Posterior cingulate gyrus (tissue), 11 donors: ENCODE data around the gene INAFM2.

Experiments used
- DNase-seq, 10 donors: peaks; one replicate each; pipeline versions ENCODE4 v3.0.0 to v3.0.0-alpha.2; 2020 to 2021; ENCODE audit warnings: mixed read lengths in 3 of 10
- intact Hi-C: fragments of 100-400 bp; cut with DNase I; formaldehyde crosslinking; loops from one replicate; pipeline ENCODE4 v1.15.1; 2023

The INAFM2 gene

DNA sequence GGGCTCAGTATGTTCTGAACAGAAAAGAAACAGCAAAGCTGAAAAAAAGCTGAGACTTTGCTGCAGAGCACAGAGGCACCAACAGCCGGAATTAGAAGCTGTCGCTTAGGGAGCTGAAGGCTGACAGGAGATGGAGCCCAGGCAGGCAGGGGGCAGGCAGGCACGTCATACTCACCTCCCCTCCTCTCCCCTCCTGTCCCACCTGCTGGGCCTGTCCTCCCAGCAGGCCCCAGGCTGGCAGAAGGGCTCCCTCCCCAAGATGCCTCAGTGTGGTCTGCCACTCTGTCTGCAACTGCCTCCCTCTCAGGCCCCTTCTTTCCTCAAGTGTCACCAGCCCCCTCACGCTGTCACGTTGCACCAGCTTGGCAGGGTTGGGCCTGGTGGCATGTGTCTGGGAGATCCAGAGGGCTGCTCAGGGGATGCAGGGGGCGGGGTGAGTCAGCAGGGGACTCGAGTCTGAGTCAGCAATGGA, 37.4 kb upstream of the INAFM2 start:
- DNase-seq: peak in 1 of 10 donors; percentile 80
- intact Hi-C loops: no loop called here

- DNase-seq: no peak
- intact Hi-C loops: no loop called here
These were observed 36.7 kb upstream of the INAFM2 start for GRCh38 chr15:40286794-40287193.

GRCh38 chr15:40287505-40287904, 36.0 kb upstream of the INAFM2 start:
- no peak for DNase-seq
- intact Hi-C loops: no loop called here

DNA sequence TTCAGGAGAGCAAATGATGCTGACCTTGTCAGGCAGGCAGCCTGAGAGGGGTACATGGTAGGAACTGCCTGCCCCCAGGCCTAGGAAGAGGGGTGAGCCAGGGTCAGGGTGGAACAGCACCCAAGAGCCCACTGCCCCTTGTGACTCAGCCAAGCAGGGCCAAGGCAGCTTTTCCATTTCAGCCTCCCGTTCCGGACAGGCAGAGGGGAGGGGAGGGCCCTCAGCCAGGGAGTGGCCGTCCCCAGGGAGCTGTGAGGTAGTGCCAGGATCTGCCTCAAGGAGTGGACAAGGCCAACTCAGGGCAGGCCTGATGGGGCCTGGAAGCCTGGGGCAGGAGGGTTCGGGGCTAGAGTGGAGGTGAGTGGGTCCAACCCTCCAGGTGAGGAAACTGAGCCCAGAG, 35.5 kb upstream of the INAFM2 start:
- DNase-seq: peak in 1 of 10 donors; percentile 33
- intact Hi-C loops: no loop called here

DNA sequence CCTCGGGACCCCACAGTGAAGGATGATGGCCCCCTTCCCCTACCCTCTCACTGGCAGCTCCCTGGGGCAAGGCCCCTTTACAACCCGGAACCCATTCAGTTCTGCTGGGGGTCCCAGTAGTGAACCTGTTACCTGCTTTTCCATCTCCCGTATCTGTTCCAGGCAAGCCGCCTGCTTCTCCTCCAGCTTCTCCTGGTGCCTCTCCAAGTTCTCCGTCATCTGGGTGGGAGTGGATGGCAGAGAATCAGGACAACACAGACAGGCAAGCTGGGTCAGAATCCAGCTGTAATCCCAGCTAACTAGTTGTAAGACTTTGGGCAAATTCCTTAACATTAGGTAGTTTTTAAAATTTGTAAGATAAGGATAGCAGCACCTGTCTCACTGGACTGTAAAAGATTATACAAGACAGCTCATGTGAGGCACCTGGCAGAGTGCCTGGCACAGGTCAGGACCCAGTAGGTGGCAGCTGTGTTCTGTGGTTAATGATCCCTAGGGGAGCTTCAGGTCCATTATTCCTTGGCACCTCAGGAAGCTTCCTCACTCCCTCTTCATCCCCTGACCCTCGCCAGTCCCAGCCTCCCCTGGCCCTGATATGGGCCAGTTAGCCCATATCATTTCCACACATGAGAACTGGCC, 34.2 kb upstream of the INAFM2 start:
- intact Hi-C loops: no loop called here
- DNase-seq: peak in 3 of 10 donors; percentile 42 to 78 (median 50)

DNA sequence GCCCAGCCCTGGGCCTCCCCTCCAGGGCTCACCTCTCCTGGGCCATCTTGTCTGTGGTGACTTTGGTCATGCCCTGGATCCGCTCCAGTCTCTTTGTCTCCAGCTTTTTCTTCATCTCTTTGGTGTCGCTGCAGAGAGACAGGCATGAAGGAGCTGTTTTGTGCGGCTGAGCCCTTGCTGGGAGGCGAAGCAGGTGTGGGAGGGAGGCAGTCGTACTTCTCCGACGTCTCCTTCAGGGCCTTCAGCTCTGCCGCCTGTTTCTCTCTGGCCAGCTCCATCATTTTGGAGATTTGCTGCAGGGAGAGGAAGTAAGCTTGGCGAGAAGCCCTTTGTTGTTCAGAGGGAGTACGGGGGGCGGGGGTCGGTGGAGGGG, 33.0 kb upstream of the INAFM2 start:
- intact Hi-C loops: no loop called here
- peak in 1 of 10 donors; percentile 70 for DNase-seq

DNA sequence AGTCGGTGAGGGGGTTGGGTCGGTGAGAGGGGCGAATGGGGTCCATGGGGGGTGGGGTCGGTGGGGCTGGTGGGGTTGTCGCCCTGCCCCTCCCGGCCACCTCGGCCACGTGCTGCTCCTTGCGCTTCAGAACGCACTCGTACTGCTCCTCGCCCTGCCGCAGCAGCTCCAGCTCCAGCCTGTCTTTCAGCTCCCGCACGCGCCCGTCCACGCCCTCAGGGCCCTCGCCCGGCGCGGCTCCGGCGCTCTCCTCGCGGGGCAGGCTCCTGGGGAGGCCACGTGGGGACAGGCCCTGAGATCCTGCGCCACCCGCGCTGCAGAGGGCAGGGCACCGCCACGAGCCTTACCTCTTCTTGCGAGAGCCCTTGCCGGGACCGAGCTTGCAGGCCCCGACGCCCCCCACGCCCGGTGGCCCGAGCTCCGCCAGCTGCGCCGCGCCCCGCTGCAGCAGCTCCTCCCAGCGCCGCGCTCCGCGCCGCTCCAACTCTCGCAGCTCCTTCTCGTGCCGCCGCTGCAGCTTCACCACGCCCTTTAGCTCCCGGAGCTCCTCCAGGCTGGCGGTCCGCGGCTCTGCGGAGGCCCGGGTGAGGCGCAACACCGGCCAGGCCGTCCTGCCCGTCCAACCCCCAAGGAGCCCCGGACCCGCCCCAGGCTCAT, 32.4 kb upstream of the INAFM2 start:
- intact Hi-C loops: no loop called here
- peak in 4 of 10 donors; percentile 42 to 93 (median 64) for DNase-seq

GRCh38 chr15:40292246-40292645, 31.2 kb upstream of the INAFM2 start:
- DNase-seq: peak in 3 of 10 donors; percentile 25 to 53 (median 41)
- intact Hi-C loops: no loop called here

DNA sequence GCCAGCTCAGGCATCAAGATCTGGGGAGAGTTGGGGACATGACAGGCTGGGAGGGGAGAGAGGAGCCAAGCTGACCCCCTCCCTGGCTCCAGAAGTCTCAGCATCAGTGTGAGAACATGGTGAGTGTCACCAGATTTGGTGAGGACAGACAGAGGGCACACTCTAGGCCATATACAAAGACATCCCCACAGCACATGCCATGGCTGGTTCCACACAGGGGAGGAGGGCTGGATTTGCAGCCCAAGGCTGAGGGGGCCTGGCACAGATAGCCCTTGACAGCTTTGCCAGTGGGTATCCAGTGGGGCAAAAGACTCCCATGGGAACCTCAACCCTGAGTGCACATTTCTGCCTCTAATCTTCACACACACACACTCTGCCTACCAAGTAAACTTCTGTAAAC, 30.5 kb upstream of the INAFM2 start:
- intact Hi-C loops: no loop called here

DNA sequence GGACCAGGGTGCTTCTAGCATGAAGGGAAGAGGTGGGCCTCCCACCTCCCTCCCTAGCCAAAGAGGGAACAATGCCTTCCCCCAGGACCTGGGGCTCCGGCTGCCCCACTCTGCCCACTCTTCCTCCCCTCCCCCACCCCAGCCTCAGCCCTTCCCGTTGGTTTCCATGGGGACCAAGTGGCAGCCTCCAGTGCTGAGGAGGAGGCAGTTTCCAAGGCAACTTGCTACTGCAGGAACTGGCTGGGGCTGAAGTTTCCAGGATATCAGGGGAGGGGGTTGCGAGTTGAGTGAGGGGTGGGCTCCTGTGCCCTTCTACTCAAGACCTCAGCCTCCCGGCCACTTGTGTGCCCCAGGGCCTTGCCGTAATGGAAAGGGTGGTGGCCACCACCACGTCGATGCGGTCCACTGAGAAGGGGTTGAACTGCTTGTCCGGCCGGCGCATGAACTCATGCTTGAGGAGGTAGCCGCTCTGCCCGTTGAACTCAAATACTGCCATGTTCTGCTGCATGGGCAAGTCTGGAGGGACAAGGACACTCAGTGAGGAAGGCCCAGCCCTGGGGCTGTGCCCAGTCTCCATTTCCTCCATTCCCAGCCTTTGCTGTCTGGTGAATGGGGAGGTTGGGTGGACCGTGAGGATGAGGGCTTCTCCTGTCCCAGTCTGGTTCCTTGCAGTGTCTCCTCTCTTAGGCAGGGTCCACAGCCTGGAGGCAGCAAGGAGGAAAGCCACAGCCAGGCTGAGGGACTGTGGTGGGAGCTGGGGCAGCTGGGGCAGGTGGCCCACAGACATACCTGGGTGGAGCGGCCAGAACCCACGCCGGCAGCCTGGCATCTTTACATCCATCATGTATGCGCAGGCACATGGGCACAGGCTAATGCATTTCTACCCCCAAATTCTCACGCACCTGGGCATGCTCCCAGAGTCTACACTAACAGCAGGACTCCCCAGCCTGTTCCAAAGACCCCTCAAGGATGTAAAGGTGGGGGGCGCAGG, 29.3 kb upstream of the INAFM2 start:
- intact Hi-C loops: no loop called here
- peak in 6 of 10 donors; percentile 33 to 88 (median 67) for DNase-seq

More for the DNA sequence above, 30.5 kb upstream of the INAFM2 start:
- peak in 2 of 10 donors; percentile 42 for DNase-seq

GRCh38 chr15:40295297-40295696, 28.2 kb upstream of the INAFM2 start:
- intact Hi-C loops: no loop called here
- peak in 2 of 10 donors; percentile 6 to 27 for DNase-seq

DNA sequence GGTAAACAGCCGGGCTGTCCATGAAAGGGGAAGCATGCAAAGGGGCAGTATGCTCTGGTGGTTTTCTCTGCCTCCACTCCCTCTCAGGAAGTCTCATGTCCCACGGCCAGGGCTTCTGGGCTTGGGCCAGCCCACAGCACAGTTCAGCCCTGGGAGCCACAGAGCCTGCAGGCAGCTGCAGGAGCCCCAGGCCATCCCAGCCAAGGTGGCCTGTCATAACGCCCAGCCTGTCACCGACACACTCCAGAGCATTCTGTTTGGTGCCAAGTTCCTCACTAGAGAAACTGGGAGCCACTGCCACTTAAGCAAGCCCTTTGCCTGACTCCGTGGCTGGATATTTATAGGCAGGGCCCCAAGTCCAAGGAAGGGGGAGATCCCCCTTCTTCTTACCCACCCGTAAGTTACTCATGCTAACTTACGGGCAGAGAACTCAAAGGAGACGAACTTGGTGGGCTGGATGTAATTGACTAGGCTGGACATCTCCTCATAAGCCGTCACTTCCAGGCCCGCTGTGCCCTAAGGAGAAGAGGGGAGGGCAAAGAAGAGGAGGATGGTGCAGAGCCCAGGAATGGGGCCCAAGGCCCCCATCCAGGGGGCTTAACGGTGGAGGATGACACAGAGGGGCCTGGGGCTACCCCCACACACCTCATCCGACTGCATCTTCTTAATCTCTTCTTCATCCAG, 27.5 kb upstream of the INAFM2 start:
- peak in 2 of 10 donors; percentile 21 to 75 for DNase-seq
- intact Hi-C loops: no loop called here

- peak in 2 of 10 donors; percentile 35 to 70 for DNase-seq
- intact Hi-C loops: no loop called here
These were observed 26.8 kb upstream of the INAFM2 start for GRCh38 chr15:40296561-40297230.

DNA sequence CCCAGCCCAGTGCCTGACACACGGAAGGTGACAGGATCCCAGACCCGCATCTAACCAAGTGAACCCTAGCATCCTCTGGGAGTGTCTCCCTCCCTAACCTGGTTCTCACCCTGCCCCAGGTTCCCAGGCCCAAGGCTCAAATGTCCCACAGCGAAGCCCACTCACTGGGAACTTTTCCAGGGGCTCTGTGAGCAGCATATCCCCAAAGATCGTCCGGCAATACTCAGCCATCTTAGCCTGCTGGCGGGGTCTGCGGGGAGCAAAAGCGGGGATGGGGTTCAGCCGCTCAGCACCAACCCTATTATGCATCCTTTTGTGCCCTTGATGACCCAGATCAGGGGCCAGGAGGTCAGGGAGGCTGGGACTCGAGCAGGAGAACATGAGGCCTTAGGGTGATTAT, 26.1 kb upstream of the INAFM2 start:
- intact Hi-C loops: no loop called here
- DNase-seq: peak in 1 of 10 donors; percentile 26

GRCh38 chr15:40298216-40298935, 25.1 kb upstream of the INAFM2 start:
- DNase-seq: peak in 2 of 10 donors; percentile 66 to 77

GRCh38 chr15:40300367-40300766, 23.1 kb upstream of the INAFM2 start:
- no peak for DNase-seq
- intact Hi-C loops: no loop called here

More at GRCh38 chr15:40298216-40298935, 25.1 kb upstream of the INAFM2 start:
- intact Hi-C loops: no loop called here

DNA sequence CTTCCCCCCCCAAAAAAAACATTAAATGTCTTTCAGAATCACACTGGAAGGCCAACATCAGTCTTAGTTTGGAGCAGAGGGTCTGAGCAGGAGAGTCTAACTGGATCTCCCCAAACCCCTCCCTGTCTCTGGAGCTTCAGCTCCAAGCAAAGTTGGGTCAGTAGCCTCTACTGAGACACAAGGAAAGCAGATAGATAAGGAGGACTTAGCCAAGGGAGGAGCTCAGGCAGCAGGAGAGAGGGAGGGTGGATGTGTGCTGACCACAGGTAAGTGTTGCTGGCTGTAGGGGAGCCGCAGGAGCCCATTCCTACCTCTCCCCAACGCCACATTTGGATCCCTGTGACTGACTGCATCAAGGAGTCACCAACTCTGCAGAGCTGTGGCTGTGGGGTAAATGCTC, 22.7 kb upstream of the INAFM2 start:
- intact Hi-C loops: no loop called here
- DNase-seq: peak in 1 of 10 donors; percentile 51

DNA sequence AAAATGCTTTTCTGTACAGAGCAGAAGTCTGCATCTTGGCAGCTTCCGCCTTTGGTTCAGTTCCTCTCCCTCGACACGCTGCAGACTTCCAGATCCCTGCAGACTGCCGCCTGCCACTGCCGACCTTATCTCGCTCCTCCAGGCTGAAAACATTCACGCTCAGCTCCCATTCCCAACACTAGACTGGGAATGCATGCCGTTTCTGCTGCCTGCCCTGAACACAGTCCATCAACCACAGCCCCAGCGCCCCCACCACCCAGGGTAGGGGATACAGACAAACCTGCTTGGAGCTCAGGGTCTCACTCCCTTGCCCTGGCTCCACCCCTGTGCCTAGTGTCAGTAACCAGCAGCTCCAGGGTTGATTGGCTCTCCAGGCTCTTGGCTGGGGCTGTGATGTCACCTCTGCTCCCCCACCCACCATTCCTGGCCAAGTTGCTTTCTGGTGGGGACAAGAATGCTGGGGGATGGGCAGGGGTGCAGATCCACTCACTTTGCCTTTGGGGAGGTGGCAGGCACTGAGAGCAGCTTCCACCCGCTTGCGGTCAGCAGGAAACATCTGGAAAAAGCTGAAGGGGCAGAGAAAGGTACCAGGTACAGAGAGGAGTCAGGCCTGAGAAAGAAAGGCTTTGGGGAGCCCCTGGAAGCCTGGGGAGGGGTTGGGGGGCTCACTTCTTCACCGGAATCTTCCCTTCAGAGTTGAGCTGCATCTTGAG, 21.9 kb upstream of the INAFM2 start:
- intact Hi-C loops: no loop called here
- DNase-seq: peak in 2 of 10 donors; percentile 56 to 63
